Muscle layer of duodenum (tissue), 2 donors: Measurements from ENCODE around the gene ARHGAP22.

Source experiments
- H3K27ac ChIP-seq: one replicate; pipeline ENCODE4 v1.7.0; 2013; ENCODE audit warnings: mild to moderate bottlenecking, low read length
- H3K27me3 ChIP-seq: one replicate; pipeline ENCODE4 v1.7.0; 2013; ENCODE audit warnings: low read depth, mild to moderate bottlenecking, control low read depth, low read length
- H3K36me3 ChIP-seq, 2 donors: one replicate each; pipeline ENCODE4 v1.7.0; 2013; ENCODE audit warnings: low read length in 2 of 2, control low read depth in 1 of 2, mild to moderate bottlenecking in 1 of 2; ENCODE audit not compliant: insufficient read depth in 2 of 2, control insufficient read depth in 1 of 2
- H3K4me1 ChIP-seq, 2 donors: one replicate each; pipeline ENCODE4 v1.7.0; 2013; ENCODE audit warnings: low read length in 2 of 2, mild to moderate bottlenecking in 2 of 2, control low read depth in 1 of 2, moderate library complexity in 1 of 2; ENCODE audit not compliant: insufficient read depth in 2 of 2, control insufficient read depth in 1 of 2
- H3K4me3 ChIP-seq, 2 donors: one replicate each; pipeline ENCODE4 v1.7.0; 2013; ENCODE audit warnings: low read length in 2 of 2, low read depth in 1 of 2, mild to moderate bottlenecking in 1 of 2
- H3K9me3 ChIP-seq, 2 donors: one replicate each; pipeline ENCODE4 v1.7.0; 2013; ENCODE audit warnings: low read length in 2 of 2, control low read depth in 1 of 2, mild to moderate bottlenecking in 1 of 2; ENCODE audit not compliant: control insufficient read depth in 1 of 2
- donor health status: healthy.

Gene ARHGAP22

GRCh38 chr10:48404646-48405045 lies 200.2 kb downstream of the ARHGAP22 start:
- Histone ChIP-seq H3K27me3 (no peaks in the 10 kb centered on the region), H3K27ac (no peak overlapping the region), H3K4me1 (peaks cover 0 to 3% of the 10 kb centered on the region in 2 donors), H3K36me3 (no peaks in the 10 kb centered on the region), H3K4me3 (no peak overlapping the region), H3K9me3 (no peaks in the 10 kb centered on the region)

GRCh38 chr10:48400850-48401220 lies 204.0 kb downstream of the ARHGAP22 start:
- no peak overlapping the region for H3K27ac ChIP-seq
- H3K4me3 ChIP-seq, result no peak overlapping the region
- H3K4me1 ChIP-seq, result peaks cover 0 to 11% of the 10 kb centered on the region in 2 donors
- no peaks in the 10 kb centered on the region for H3K36me3 ChIP-seq
- H3K27me3 ChIP-seq, result no peaks in the 10 kb centered on the region
- no peaks in the 10 kb centered on the region for H3K9me3 ChIP-seq

DNA sequence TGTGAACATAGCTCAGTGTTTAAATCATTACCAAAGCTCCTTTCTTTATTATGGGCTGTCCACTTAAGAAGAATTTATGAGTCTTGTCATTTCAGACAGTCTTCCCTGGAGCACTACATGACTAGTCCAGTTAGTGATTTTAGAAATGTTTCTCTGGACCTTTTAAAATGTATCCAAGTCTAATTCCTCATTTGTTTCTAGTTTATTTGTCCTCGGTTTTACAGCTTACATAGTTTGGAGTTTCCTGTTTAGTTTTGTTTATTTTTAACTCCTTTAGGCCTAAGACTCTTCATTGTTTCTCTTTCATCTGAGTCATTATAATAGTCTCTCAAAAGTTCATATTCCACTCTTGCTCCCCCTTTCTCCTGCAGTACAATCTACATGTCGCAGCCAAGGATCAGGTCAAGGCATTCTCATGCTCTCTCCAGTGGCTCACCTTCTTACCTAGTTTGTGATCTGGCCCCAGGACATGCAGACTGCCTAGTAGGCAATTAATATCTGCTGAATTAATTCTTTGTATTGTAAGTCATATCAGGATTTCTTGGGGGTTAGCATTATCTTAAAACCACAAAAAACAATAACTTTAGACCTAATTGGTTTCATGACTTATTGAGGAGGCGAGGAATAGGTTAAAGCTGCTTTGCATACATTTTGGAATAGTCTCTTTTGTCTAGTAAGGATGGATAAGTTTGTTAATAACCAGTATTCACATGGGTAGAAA lies 204.6 kb downstream of the ARHGAP22 start:
- Histone ChIP-seq H3K27ac (no peak overlapping the region), H3K27me3 (no peaks in the 10 kb centered on the region), H3K9me3 (no peaks in the 10 kb centered on the region), H3K4me1 (peaks cover 0 to 11% of the 10 kb centered on the region in 2 donors), H3K36me3 (no peaks in the 10 kb centered on the region), H3K4me3 (no peak overlapping the region)

DNA sequence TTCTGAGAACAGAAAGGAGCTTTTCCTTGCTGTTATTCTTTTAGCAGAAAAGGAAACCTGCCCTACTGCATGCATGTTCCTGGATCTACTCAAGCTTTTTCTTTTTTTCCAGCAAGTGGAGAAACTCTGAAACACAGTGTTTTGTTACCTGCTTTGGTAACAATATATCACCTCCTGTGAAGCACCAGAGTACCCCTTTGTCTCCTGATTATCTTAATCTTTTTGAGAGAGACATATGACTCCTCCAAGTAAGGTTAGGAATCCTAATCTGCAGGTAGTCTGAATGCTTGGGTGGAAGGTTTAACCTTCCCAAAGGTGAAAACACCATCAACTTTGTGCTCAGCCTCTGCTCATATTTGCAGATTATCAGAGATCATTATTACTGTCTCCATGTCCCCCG lies 205.3 kb downstream of the ARHGAP22 start:
- H3K4me3 ChIP-seq, result no peak overlapping the region
- no peaks in the 10 kb centered on the region for H3K36me3 ChIP-seq
- H3K9me3 ChIP-seq, result no peaks in the 10 kb centered on the region
- no peak overlapping the region for H3K27ac ChIP-seq
- H3K27me3 ChIP-seq, result no peaks in the 10 kb centered on the region
- H3K4me1 ChIP-seq, result peaks cover 0 to 11% of the 10 kb centered on the region in 2 donors

DNA sequence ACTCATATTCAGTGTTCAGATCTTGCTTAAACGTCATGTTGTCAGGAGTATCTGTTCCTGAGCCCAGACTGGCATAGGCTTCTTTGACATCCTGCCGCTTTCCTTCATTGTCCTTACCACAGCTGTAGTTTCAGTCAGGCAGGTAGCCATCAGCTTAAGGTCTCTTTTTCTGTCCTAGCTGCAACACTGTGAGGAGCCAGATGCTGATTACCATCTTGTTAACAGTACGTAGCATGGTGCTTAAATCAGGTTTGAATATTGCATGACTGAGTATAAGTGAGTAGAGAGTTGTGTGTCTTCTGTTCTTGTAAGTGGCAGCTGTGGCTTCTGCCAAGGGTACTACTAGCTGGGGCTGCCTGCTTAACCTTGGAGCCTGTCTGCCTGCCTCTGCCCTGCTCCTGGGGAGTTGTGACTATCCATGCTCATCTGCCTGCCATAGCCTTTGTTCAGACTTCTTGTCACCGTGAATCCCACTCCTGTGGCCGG lies 205.8 kb downstream of the ARHGAP22 start:
- Histone ChIP-seq H3K4me1 (peaks cover 0 to 11% of the 10 kb centered on the region in 2 donors), H3K4me3 (no peak overlapping the region)

GRCh38 chr10:48398261-48398660 lies 206.6 kb downstream of the ARHGAP22 start:
- Histone ChIP-seq H3K36me3 (no peaks in the 10 kb centered on the region), H3K9me3 (no peaks in the 10 kb centered on the region), H3K27ac (no peak overlapping the region), H3K4me3 (no peak overlapping the region), H3K27me3 (no peaks in the 10 kb centered on the region), H3K4me1 (peaks cover 0 to 11% of the 10 kb centered on the region in 2 donors)

More for the DNA sequence above, 205.8 kb downstream of the ARHGAP22 start:
- Histone ChIP-seq H3K27me3 (no peaks in the 10 kb centered on the region), H3K27ac (no peak overlapping the region), H3K36me3 (no peaks in the 10 kb centered on the region), H3K9me3 (no peaks in the 10 kb centered on the region)
